Mucosa of rectum (tissue), 2 donors: Measurements from ENCODE around the gene GRAMD4.

Source experiments
- H3K27ac ChIP-seq, 2 donors: one replicate each; pipeline ENCODE4 v1.7.0; 2013; ENCODE audit warnings: inconsistent platforms in 2 of 2, low read depth in 2 of 2, low read length in 2 of 2
- H3K27me3 ChIP-seq, 2 donors: one replicate each; pipeline ENCODE4 v1.7.0; 2013; ENCODE audit warnings: low read length in 2 of 2; ENCODE audit not compliant: control insufficient read depth in 2 of 2, insufficient read depth in 2 of 2
- H3K36me3 ChIP-seq, 2 donors: one replicate each; pipeline ENCODE4 v1.7.0; 2013; ENCODE audit warnings: low read length in 2 of 2; ENCODE audit not compliant: control insufficient read depth in 2 of 2, insufficient read depth in 2 of 2
- H3K4me1 ChIP-seq, 2 donors: one replicate each; pipeline ENCODE4 v1.7.0; 2013; ENCODE audit warnings: low read length in 2 of 2, mild to moderate bottlenecking in 1 of 2; ENCODE audit not compliant: control insufficient read depth in 2 of 2, insufficient read depth in 2 of 2
- H3K4me3 ChIP-seq, 2 donors: one replicate each; pipeline ENCODE4 v1.7.0; 2013; ENCODE audit warnings: low read length in 2 of 2
- H3K9ac ChIP-seq, 2 donors: one replicate each; pipeline ENCODE4 v1.7.0; 2013; ENCODE audit warnings: low read length in 2 of 2, low read depth in 1 of 2, mild to moderate bottlenecking in 1 of 2
- H3K9me3 ChIP-seq, 2 donors: one replicate each; pipeline ENCODE4 v1.7.0; 2013; ENCODE audit warnings: low read length in 2 of 2; ENCODE audit not compliant: control insufficient read depth in 2 of 2
- donor health status: healthy.
- donor health status: Normal muscosa, but diverticular disease.

The GRAMD4 gene

DNA sequence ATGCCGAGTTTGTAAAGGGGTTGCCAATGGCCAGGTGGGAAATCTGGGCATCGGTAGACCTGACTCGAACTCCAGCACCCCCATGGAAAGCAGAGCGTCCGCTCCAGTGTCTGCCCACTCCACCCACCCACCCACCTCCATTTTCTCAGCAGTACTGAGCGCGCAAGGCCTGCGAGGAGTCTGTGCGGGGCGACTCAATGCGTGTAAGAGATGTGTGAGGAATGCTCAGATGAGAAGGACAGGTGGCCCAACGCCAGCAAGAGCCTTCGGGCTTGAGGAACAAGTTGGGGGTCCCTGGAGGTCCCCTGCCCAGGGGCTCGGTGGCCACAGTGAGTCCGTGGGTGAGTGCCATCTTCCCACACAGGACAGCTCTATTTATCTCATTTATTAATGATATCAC lies 67.3 kb downstream of the GRAMD4 start:
- Histone ChIP-seq H3K9me3 (no peaks in the 10 kb centered on the region), H3K27me3 (no peaks in the 10 kb centered on the region), H3K4me3 (no peak overlapping the region), H3K4me1 (peaks cover 34 to 46% of the 10 kb centered on the region in 2 donors), H3K27ac (no peak overlapping the region), H3K9ac (no peak overlapping the region), H3K36me3 (peaks cover 28 to 38% of the 10 kb centered on the region in 2 donors)

DNA sequence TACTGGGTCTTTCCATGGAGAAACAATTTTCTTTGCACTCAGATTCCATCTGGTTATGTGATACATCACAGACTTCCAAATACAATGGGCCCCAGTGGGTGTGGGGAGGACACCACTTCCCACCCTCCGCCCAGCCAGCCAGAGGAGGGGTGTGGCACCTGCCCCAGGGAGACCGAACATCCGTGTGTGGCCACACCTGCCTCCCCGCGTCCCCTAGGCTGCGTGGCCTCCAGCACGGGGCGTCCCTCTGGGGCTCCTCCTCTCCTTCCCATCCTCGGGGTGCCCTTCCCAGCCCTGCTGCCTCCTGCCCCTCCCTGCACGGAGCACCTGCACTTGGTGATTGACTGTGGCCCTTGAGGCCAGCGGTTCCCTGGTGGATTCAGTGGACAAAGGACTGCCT lies 68.8 kb downstream of the GRAMD4 start:
- no peaks in the 10 kb centered on the region for H3K9me3 ChIP-seq
- no peaks in the 10 kb centered on the region for H3K27me3 ChIP-seq
- peaks cover 34 to 46% of the 10 kb centered on the region in 2 donors for H3K4me1 ChIP-seq
- peak overlapping the region; percentile 36 to 74 for H3K27ac ChIP-seq
- H3K9ac ChIP-seq: no peak overlapping the region
- no peak overlapping the region for H3K4me3 ChIP-seq
- peaks cover 37 to 49% of the 10 kb centered on the region in 2 donors for H3K36me3 ChIP-seq

DNA sequence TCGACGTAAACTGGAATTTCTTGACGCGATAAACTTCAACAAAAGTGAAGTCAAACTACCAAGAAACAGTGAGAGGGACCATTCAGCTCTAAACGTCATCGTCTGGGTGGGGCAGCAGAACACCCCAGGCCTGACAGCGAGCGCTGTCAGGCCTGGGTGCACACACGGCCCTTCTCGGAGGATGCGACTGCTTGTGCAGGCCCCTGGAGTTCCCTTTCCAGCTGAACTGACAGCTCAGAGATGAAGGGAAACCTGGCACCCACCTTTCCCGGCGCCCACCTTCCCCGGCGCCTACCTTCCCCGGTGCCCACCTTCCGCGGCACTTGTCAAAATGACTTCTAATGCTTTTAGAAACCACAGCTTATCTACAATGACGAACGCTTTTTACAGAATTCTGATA lies 70.0 kb downstream of the GRAMD4 start:
- no peak overlapping the region for H3K9ac ChIP-seq
- H3K27ac ChIP-seq: no peak overlapping the region
- no peak overlapping the region for H3K4me3 ChIP-seq
- no peaks in the 10 kb centered on the region for H3K9me3 ChIP-seq
- H3K4me1 ChIP-seq: peaks cover 23 to 34% of the 10 kb centered on the region in 2 donors
- peaks cover 46 to 61% of the 10 kb centered on the region in 2 donors for H3K36me3 ChIP-seq
- no peaks in the 10 kb centered on the region for H3K27me3 ChIP-seq

DNA sequence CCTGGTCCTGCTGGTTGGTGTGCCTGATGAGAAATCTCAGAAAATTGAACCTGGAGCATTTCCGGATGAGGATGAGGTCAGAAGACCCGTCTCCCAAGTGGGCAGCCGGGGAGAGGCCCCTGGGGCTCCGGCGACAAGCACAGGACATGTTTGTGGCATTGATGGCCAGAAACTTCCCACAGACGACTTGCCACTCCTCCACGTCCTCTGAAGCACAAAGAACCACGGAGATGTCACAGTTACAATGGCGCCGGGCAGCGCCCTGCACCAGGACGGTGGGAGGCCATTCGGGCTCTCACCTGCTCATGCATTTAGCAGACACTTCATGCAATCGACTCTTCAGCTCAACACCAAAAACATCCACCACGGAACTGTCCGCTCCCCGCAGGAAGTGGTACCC lies 71.4 kb downstream of the GRAMD4 start:
- Histone ChIP-seq H3K9me3 (no peaks in the 10 kb centered on the region), H3K27ac (no peak overlapping the region), H3K4me3 (no peak overlapping the region), H3K27me3 (no peaks in the 10 kb centered on the region), H3K9ac (no peak overlapping the region), H3K4me1 (peaks cover 11 to 19% of the 10 kb centered on the region in 2 donors), H3K36me3 (peaks cover 60 to 69% of the 10 kb centered on the region in 2 donors)

DNA sequence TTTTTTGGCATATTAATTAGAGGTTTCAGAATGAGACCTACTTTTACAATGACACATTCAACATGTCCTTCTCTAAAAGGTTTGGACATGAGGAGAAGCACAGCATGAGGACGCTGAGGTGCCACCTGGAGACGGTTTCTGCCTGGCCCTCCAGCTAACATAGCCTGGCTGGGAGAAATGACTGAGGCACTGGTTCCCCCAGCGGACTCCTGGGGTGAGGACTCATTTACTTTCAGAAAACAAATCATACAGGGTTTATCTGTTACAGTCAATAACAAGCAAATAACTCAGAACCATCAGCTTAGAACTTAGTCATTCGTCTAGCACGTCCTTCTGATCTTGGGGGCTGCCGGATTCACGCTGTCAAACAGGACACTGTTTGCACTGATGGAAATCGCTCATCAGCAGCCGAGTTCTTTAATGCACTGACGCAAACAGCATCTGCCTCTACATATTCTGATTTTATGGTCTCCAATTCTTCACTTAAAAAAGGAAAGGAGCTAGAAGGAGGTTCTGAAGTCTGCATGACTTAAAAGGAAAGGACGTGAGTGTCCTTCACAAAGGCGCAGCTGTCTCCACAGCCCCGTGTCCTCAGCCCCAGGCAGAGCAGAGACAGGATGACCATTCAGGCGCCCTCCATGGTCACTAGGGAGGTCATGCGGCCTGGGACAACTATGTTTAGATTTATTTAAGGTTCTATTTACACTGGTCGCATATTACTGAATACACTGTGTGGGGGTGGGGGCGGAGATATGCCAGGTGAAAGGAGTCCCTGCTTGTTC lies 73.6 kb downstream of the GRAMD4 start:
- Histone ChIP-seq H3K4me3 (no peak overlapping the region), H3K36me3 (peaks cover 58 to 68% of the 10 kb centered on the region in 2 donors), H3K27me3 (no peaks in the 10 kb centered on the region), H3K9me3 (no peaks in the 10 kb centered on the region), H3K9ac (no peak overlapping the region), H3K27ac (no peak overlapping the region), H3K4me1 (peaks cover 2 to 5% of the 10 kb centered on the region in 2 donors)

DNA sequence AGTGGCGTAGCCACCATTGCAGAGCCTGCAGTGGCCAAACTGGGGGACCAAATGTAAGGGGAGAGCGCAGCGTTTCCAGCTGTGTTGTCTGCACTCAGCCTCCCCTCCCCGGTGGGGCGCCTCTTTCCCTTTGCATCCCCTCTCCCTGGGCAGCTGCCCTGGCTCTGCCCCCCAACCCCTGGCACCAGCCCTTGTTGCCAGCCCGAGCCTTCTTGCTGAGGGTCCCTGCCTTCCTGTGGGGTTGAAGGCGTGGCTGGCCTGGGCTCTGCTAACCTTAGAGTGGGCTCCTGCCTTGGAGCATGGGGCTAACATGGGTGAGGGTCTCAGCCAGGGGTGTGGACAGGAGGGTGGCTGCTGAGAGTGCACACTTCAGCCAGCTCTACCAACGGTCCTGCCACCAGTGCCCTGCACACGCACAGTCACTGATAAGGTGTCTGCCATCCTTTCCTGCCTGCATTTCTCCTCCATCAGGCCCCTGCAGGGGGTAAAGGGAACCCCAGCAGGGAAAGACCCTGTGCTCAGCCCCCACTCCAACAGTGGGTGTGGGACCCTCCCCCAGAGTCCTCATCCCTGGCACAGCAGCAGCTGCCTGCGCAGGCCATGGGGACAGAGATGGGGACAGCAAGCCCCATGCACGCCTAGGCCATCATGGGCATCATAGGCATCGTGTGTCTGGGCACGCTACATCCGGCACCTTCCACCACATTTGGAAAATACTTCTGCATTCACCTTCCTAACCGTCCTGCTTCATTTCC lies 74.4 kb downstream of the GRAMD4 start:
- peaks cover 64 to 71% of the 10 kb centered on the region in 2 donors for H3K36me3 ChIP-seq

DNA sequence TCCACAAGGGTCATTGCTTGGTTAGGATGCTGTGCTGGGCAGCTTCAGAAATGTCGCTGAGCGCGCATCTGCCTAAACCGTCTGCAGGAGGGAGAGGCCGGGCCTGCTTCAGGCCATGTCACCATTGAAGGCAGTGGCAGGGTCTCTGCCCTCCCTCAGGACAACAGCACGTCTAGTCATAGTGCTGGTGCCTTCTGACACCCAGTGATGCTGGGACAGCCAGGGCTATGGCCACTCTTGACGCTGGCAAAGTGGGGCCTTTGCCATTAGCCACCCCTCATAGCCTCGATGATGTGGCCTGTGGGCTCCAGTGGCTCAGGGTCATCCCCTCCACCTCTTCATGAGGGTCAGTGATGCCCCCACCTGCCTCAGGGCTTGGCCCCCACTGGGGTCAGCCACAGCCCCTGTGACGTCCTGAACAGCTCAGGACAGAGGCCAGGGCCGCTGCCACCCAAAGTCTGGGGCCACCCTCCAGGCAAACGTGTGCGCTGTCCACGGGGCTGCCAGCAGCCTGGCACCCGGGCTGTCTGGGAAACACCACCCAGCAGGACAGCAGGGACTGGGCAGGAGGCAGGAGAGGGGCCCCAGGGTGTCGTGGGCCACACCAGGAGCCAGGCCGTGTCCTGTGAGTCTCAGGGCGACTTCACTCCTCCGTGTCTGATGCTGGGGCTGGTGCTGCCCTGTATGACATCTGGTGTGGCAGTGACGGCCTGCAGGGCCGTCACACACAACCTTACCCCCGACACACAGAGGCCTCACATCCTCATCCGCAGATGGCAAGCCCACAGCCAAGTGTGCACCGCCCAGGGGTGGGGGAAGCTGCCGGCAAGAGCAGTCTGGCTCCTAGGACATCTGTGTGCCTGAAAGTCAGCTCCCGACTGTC lies 75.4 kb downstream of the GRAMD4 start:
- Histone ChIP-seq H3K27ac (no peak overlapping the region), H3K4me3 (no peak overlapping the region), H3K9ac (no peak overlapping the region), H3K4me1 (no peaks in the 10 kb centered on the region), H3K9me3 (no peaks in the 10 kb centered on the region), H3K36me3 (peaks cover 59 to 74% of the 10 kb centered on the region in 2 donors), H3K27me3 (no peaks in the 10 kb centered on the region)

More for the DNA sequence above, 74.4 kb downstream of the GRAMD4 start:
- Histone ChIP-seq H3K27me3 (no peaks in the 10 kb centered on the region), H3K27ac (no peak overlapping the region), H3K4me1 (no peaks in the 10 kb centered on the region), H3K9me3 (no peaks in the 10 kb centered on the region), H3K9ac (no peak overlapping the region), H3K4me3 (no peak overlapping the region)

DNA sequence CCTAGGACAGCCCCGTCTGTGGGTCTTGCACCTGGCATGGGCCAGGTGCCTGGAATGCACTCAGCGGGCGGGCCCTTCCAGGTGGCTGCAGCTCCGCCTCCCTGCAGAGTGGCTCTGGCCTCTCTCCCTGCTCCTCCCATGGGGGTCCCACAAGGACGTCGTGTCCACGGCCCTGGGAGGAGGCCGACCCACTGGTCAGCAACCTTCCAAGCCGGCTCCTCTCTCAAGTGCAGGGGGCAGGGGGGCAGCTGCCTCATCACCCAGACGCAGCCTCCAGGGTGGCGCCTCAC lies 76.0 kb downstream of the GRAMD4 start:
- H3K4me3 ChIP-seq: no peak overlapping the region
- peaks cover 61 to 77% of the 10 kb centered on the region in 2 donors for H3K36me3 ChIP-seq
- no peak overlapping the region for H3K9ac ChIP-seq
- no peaks in the 10 kb centered on the region for H3K9me3 ChIP-seq
- H3K27me3 ChIP-seq: no peaks in the 10 kb centered on the region
- H3K27ac ChIP-seq: no peak overlapping the region
- H3K4me1 ChIP-seq: no peaks in the 10 kb centered on the region

DNA sequence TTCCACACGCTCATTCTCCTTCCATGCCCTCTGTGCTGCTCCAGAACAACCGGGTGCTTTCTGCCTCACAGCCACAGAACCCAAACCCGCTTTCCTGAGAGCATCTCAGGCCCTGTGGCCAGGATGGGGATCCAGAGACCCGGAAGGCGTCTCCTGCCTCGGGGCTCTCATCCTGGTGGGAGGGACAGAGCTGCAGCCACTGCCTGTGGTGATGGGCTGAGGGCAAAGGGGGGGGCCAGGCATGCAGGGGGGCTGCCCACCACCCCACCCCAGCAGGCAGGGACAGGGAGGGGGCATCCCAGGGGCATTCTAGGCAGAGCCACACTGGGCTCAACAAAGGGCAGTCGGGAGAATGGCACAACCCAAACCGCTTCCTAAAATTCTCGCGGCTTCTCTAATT lies 76.4 kb downstream of the GRAMD4 start:
- H3K4me1 ChIP-seq: no peaks in the 10 kb centered on the region
- H3K36me3 ChIP-seq: peaks cover 61 to 77% of the 10 kb centered on the region in 2 donors
- H3K27ac ChIP-seq: no peak overlapping the region
- no peaks in the 10 kb centered on the region for H3K27me3 ChIP-seq
- no peak overlapping the region for H3K4me3 ChIP-seq
- H3K9me3 ChIP-seq: no peaks in the 10 kb centered on the region
- H3K9ac ChIP-seq: no peak overlapping the region
